Stimulated activated CD4-positive, alpha-beta T cell treated with anti-CD3 and anti-CD28 coated beads, Interleukin-4, amount 100 ng/mL, for 48 hours (primary cell): ENCODE measurements around the gene AP3S2.
"Not testable (repeated sequence)": the region's sequence is repeated elsewhere in the genome, so short reads cannot be mapped to it uniquely, and the experiment has no call there.

ENCODE experiments used
- DNase-seq, 2 donors: peaks; one replicate each; pipeline ENCODE4 v3.0.0-alpha.2; 2020; ENCODE audit warnings: low read depth in 2 of 2

Gene AP3S2

DNA sequence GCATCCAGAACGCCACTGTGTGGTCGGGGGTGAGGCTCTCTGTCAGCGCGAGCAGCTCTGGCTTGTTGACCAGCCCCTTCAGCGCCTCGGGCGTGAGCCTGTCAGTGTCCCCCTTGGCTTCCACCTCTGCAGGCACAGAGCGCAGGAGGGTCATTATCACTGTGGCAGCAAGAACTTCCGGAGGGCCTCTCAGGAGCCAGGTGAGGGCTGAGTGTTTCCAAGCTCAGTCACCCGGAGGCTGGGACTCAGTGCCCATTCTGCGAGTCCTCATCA, 10.0 kb upstream of the AP3S2 start:
- DNase-seq = no peak

GRCh38 chr15:89903015-89903857, 9.4 kb upstream of the AP3S2 start:
- no peak for DNase-seq

DNA sequence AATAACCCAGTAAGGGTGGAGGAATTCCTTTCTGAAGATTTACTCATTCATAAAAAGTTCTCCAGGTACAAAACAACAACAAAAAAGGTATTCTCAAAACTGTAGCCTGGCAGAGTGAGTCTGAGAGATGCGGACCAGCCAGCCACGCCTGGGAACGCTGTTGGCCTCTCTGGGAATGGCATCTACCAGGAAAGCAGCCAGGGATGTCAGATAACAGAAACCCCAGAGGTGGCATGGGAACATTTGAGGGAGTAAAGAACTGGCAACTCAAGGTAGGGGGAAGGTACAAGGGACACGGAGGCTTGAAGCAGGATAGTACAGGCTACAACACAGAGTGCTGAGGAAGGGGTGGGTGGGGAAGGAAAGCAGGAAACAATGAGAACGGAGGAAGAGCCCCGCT, 7.1 kb upstream of the AP3S2 start:
- no peak for DNase-seq

DNA sequence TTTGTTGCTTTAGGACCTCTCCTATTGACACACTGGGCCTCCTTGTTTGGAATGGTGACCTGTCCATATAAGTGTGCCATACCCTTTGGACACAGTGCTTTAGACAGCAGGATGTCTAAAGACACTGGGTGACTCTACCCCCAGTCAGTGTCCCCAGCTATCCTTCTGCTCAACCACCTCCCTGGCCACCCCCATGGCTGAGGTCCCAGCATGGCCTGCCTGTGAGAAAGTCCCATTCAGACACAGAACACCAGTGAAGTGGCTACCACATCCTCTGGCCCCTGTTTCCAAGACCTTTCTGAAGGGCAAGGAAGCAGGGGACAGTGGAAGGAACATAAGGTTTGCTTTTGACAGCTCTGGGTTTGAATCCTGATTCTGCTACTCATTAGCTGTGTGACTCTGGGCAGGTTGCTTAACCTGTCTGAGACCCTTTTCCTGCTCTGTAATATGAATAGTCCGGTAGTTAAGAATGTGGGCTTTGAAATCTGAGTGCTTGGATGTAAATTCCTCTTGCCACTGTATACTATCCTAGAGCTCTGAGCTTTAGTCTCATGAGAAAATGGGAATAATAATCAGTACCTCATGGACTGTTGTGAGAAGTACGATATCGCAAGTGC, 6.3 kb upstream of the AP3S2 start:
- DNase-seq = no peak

DNA sequence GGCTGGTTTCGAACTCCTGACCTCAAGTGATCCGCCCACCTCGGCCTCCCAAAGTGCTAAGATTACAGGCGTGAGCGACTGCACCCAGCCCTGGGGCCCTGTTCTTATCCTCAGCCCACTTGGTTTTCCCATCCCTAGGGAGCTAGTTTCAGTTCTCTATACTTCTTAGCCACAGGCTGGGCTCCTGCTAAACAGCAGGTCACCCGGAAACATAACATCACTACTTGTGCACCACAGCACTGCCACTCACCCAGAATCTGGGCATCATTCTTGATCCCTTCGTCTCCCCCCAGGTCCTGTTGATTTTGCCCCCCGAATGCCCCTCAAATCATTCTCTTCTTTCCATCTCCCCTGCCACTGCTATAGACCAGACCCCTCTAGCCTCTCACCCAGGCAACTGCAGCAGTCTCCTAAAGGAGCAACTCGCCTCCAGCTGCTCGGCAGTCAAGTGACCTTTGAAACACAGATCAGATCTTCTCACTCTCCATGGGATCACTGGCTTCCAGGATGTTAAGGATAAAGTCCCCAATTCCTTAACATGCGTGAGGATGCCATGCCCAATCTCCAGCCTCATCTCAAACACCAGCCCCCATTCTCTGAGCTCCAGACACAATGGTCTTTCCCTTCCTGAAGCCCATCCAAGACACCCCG, 5.6 kb upstream of the AP3S2 start:
- no peak for DNase-seq

DNA sequence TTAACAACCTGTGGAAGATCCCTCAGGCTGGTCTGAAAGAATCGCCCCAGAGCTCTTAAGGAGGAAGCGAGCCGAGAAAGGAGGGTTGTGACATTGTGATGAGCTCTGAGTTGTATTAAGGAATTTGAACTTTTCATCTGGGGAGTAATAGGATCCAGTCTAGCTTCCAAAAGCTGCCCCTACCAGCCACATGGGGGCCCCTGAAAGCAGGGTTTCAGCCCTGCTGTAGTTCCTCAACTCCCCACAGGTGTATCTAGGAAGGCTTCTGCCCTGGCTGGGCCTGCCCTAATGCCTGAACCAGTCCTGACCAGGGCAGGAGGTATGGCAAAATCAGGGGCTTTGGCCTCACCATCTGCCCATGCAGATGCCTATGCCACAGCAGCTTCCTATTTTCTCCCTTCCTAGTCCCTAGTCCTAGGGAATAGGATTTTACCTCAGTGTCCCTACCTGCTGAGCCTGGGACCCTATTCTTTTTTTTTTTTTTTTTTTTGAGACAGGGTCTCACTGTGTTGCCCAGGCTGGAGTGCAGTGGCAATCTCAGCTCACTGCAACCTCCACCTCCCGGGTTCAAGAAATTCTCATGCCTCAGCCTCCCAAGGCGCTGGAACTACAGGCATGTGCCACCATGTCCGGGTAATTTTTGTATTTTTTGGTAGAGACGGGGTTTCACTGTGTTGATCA, 5.0 kb upstream of the AP3S2 start:
- peak in 1 of 2 donors; percentile 21 for DNase-seq

DNA sequence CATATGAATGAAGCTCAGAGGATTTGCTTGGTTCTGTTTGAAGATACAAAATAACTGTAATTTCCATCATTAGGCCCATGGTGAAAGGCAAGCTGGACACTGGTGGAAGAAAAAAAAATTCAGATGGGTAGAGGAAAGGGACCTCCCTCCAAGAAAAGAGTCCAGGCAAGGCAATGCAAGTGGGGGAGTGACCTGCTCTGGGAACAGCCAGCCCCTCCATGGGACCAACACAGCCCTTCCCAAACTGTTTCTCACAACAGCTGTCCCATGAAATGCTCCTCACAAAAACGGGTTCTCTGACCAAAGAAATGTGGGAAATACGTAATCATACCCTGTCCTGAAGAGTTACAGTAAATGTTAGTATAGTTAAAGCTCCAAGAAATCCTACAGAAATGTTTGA, 4.4 kb upstream of the AP3S2 start:
- no peak for DNase-seq

DNA sequence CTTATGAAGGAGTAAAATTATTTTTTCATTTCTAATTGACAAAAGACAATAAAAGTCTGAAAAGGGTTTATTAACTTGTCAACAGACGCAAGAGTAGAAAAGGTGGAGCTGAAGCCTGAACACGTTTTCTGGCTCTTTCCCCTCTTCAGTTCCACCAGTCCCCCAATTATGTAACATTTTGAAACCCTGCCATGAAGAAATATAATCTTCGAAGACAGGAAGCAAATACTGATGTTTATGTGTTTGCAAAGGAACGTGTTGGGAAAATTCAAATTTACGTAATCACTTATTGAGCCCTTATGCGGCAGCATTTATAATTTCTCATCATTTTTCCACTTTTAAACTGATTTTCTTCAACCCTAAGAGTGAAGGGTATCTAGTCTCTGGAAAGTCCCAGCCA, 767 bp downstream of the AP3S2 start:
- no peak for DNase-seq

DNA sequence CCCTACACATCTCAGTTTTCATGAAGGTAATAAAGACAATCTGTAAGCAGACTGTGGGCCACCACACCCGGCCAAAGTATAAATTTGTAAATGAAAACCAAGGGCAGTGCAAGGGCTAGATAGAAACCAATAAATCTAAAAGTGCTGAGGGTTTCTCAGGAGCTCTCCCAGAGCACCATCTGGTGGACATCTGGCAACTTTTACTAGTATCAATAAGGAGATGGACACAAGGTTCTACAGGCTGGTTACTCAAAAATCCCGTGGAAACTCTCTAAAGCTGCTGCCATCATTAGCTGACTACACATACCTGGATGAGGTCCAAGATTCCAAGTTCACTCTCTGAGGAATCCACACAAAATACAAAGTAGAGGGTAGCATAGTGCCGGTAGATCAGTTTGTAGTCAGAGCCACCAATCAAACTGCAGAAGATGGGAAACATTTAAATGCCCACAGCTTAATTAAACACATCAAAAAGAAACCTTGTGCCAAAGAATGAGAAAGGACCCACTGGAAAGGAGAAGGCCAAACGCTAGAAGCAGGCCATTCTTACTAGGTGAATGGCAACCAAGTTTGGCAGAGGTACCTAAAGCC, 5.5 kb downstream of the AP3S2 start:
- no peak for DNase-seq

GRCh38 chr15:89885611-89886010, 8.2 kb downstream of the AP3S2 start:
- DNase-seq = no peak

- not testable (repeated sequence) for DNase-seq
Observed at GRCh38 chr15:89885179-89885578, 8.6 kb downstream of the AP3S2 start.

DNA sequence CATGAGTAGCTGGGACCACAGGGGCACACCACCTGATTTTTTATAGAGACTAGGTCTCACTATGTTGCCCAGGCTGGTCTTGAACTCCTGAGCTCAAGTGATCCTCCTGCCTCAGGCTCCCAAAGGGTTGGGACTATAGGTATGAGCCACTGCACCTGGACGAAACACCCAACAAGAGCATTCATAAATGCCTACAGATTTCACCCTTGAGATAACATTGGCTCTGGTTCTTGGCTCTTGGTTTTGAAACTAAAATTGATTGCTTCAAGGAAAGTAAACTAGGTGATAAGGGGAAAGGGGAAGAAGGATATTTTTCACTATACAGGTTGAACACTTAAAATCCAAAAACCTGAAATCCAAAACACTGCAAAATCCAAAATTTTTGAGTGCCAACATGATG, 10.3 kb downstream of the AP3S2 start:
- DNase-seq = no peak

- DNase-seq = no peak
Observed at GRCh38 chr15:89880727-89881126, 13.1 kb downstream of the AP3S2 start.

- no peak for DNase-seq
Observed at GRCh38 chr15:89878323-89878722, 15.5 kb downstream of the AP3S2 start.

DNA sequence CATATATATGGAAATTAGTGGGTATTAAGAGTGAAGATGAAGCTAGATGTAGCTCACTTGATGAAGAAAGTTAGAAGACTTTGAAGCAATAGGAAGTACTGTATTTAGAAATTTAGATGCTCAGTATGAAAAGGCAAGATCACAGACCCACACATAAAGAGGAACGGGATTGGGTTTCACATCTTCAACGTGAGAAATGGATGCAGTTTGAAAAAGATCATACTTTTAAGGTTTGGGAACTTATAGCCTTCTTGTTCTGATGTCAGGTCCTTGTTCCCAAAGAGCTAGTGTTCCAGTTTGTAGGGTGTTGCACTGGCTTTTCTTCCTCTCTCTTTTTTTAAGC, 16.7 kb downstream of the AP3S2 start:
- DNase-seq = no peak

GRCh38 chr15:89876396-89877082, 17.3 kb downstream of the AP3S2 start:
- no peak for DNase-seq

GRCh38 chr15:89875741-89876140, 18.1 kb downstream of the AP3S2 start:
- DNase-seq = no peak

DNA sequence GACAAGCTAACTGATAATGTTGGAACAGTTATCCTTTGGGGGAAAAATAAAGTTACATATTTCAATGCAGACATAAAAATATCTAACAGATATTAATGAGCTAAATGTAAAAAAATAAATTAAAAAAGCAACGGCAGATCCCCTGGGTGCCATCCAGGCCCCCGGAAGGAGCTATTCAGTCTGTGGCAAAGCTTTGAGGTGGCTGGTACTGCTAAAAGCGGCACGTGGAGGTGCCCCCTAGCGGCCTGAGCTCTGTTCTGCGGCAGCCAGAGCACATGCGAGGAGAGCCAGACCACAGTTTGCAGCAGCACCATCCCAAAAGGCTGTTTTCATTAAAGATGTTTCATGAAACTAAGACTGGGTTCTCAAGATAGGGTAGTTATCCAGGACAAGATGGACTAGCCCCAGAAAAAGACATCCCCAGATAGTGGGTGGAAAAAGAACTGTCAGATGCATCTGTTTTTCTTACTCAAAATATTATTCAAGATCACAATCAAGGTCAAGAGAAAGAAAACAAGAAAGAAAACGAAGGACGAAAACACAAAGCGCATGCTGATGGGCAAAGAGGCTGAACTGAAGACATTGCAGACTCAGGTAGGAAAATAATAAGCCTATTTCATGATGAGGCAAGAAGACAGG, 18.7 kb downstream of the AP3S2 start:
- DNase-seq = peak; percentile 75 to 77

- no peak for DNase-seq
Observed at GRCh38 chr15:89870688-89871288, 23.0 kb downstream of the AP3S2 start.

DNA sequence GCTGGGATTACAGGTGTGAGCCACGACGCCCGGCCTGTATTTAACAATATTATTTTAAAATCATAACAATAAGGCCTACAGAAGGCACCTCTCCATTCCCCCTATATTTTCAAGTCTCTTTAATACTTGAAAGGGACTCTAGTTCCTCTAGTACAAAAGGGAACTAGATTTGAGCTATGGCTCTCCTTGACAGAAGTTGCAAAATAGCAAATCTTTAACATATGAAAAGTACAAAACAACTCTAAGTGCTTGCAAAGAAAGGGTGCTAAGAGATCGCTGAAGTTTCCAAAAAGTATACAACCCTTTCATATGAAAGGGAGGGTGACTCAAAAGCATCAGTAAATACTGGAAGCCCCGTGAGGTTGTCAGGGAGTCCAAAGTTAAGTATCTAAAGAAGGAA, 23.8 kb downstream of the AP3S2 start:
- no peak for DNase-seq

GRCh38 chr15:89869490-89869889, 24.3 kb downstream of the AP3S2 start:
- DNase-seq = not testable (repeated sequence)
